ENCODE results near the gene ST6GAL1.
"Not testable (repeated sequence)": the region's sequence is repeated elsewhere in the genome, so short reads cannot be mapped to it uniquely, and the experiment has no call there.

Gene ST6GAL1

GRCh38 chr3:186895406-186895805 lies 34.9 kb upstream of the ST6GAL1 start:
- Histone ChIP-seq H3K4me3 (ENCODE audit: low read length) (no peak overlapping the region), H3K36me3 (ENCODE audit: control insufficient read depth, low read depth, low read length) (no peaks in the 10 kb centered on the region), H3K9me3 (ENCODE audit: control insufficient read depth, low read depth, low read length) (no peaks in the 10 kb centered on the region), H3K4me1 (ENCODE audit: control insufficient read depth, low read depth, low read length) (peaks cover 25% of the 10 kb centered on the region), H3K27me3 (ENCODE audit: control insufficient read depth, insufficient read depth, low read length) (no peaks in the 10 kb centered on the region), H3K9ac (ENCODE audit: low read length) (no peak overlapping the region), H3K27ac (ENCODE audit: low read length) (no peak overlapping the region)

GRCh38 chr3:186896006-186896405 lies 34.3 kb upstream of the ST6GAL1 start:
- no peaks in the 10 kb centered on the region for H3K9me3 ChIP-seq (ENCODE audit: control insufficient read depth, low read depth, low read length)
- H3K4me3 ChIP-seq (ENCODE audit: low read length) = no peak overlapping the region
- no peaks in the 10 kb centered on the region for H3K27me3 ChIP-seq (ENCODE audit: control insufficient read depth, insufficient read depth, low read length)
- no peak overlapping the region for H3K9ac ChIP-seq (ENCODE audit: low read length)
- peaks cover 25% of the 10 kb centered on the region for H3K4me1 ChIP-seq (ENCODE audit: control insufficient read depth, low read depth, low read length)
- H3K27ac ChIP-seq (ENCODE audit: low read length) = no peak overlapping the region
- H3K36me3 ChIP-seq (ENCODE audit: control insufficient read depth, low read depth, low read length) = no peaks in the 10 kb centered on the region

- Histone ChIP-seq H3K9ac (ENCODE audit: low read length) (no peak overlapping the region), H3K36me3 (ENCODE audit: control insufficient read depth, low read depth, low read length) (no peaks in the 10 kb centered on the region), H3K9me3 (ENCODE audit: control insufficient read depth, low read depth, low read length) (no peaks in the 10 kb centered on the region), H3K27me3 (ENCODE audit: control insufficient read depth, insufficient read depth, low read length) (no peaks in the 10 kb centered on the region), H3K4me1 (ENCODE audit: control insufficient read depth, low read depth, low read length) (peaks cover 25% of the 10 kb centered on the region), H3K4me3 (ENCODE audit: low read length) (no peak overlapping the region), H3K27ac (ENCODE audit: low read length) (no peak overlapping the region)
Measured at GRCh38 chr3:186896875-186897274, 33.5 kb upstream of the ST6GAL1 start.

- Histone ChIP-seq H3K4me3 (ENCODE audit: low read length) (no peak overlapping the region), H3K9me3 (ENCODE audit: control insufficient read depth, low read depth, low read length) (no peaks in the 10 kb centered on the region), H3K27ac (ENCODE audit: low read length) (no peak overlapping the region), H3K4me1 (ENCODE audit: control insufficient read depth, low read depth, low read length) (peaks cover 14% of the 10 kb centered on the region), H3K36me3 (ENCODE audit: control insufficient read depth, low read depth, low read length) (no peaks in the 10 kb centered on the region), H3K27me3 (ENCODE audit: control insufficient read depth, insufficient read depth, low read length) (no peaks in the 10 kb centered on the region), H3K9ac (ENCODE audit: low read length) (no peak overlapping the region)
Measured at GRCh38 chr3:186901135-186901734, 29.1 kb upstream of the ST6GAL1 start.

GRCh38 chr3:186902154-186902553 lies 28.2 kb upstream of the ST6GAL1 start:
- Histone ChIP-seq H3K9me3 (ENCODE audit: control insufficient read depth, low read depth, low read length) (no peaks in the 10 kb centered on the region), H3K4me1 (ENCODE audit: control insufficient read depth, low read depth, low read length) (peaks cover 6% of the 10 kb centered on the region), H3K36me3 (ENCODE audit: control insufficient read depth, low read depth, low read length) (no peaks in the 10 kb centered on the region), H3K27me3 (ENCODE audit: control insufficient read depth, insufficient read depth, low read length) (no peaks in the 10 kb centered on the region), H3K9ac (ENCODE audit: low read length) (no peak overlapping the region), H3K4me3 (ENCODE audit: low read length) (no peak overlapping the region), H3K27ac (ENCODE audit: low read length) (no peak overlapping the region)

- Histone ChIP-seq H3K9ac (ENCODE audit: low read length) (no peak overlapping the region), H3K9me3 (ENCODE audit: control insufficient read depth, low read depth, low read length) (no peaks in the 10 kb centered on the region), H3K4me3 (ENCODE audit: low read length) (no peak overlapping the region), H3K36me3 (ENCODE audit: control insufficient read depth, low read depth, low read length) (no peaks in the 10 kb centered on the region), H3K27me3 (ENCODE audit: control insufficient read depth, insufficient read depth, low read length) (no peaks in the 10 kb centered on the region), H3K4me1 (ENCODE audit: control insufficient read depth, low read depth, low read length) (peaks cover under 1% of the 10 kb centered on the region), H3K27ac (ENCODE audit: low read length) (no peak overlapping the region)
Measured at GRCh38 chr3:186902713-186903112, 27.6 kb upstream of the ST6GAL1 start.

- not testable (repeated sequence) for H3K36me3 ChIP-seq (ENCODE audit: control insufficient read depth, low read depth, low read length); H3K27me3 ChIP-seq (ENCODE audit: control insufficient read depth, insufficient read depth, low read length); H3K9me3 ChIP-seq (ENCODE audit: control insufficient read depth, low read depth, low read length); H3K4me1 ChIP-seq (ENCODE audit: control insufficient read depth, low read depth, low read length); H3K27ac ChIP-seq (ENCODE audit: low read length); H3K9ac ChIP-seq (ENCODE audit: low read length); H3K4me3 ChIP-seq (ENCODE audit: low read length)
Measured at GRCh38 chr3:186903676-186904075, 26.6 kb upstream of the ST6GAL1 start.

- not testable (repeated sequence) for H3K4me3 ChIP-seq (ENCODE audit: low read length); H3K9ac ChIP-seq (ENCODE audit: low read length); H3K36me3 ChIP-seq (ENCODE audit: control insufficient read depth, low read depth, low read length); H3K27me3 ChIP-seq (ENCODE audit: control insufficient read depth, insufficient read depth, low read length); H3K27ac ChIP-seq (ENCODE audit: low read length); H3K9me3 ChIP-seq (ENCODE audit: control insufficient read depth, low read depth, low read length); H3K4me1 ChIP-seq (ENCODE audit: control insufficient read depth, low read depth, low read length)
Measured at GRCh38 chr3:186907075-186907474, 23.3 kb upstream of the ST6GAL1 start.

- H3K9me3 ChIP-seq (ENCODE audit: control insufficient read depth, low read depth, low read length) = no peaks in the 10 kb centered on the region
- no peak overlapping the region for H3K9ac ChIP-seq (ENCODE audit: low read length)
- H3K4me1 ChIP-seq (ENCODE audit: control insufficient read depth, low read depth, low read length) = peaks cover 3% of the 10 kb centered on the region
- no peak overlapping the region for H3K4me3 ChIP-seq (ENCODE audit: low read length)
- H3K36me3 ChIP-seq (ENCODE audit: control insufficient read depth, low read depth, low read length) = no peaks in the 10 kb centered on the region
- H3K27me3 ChIP-seq (ENCODE audit: control insufficient read depth, insufficient read depth, low read length) = no peaks in the 10 kb centered on the region
- no peak overlapping the region for H3K27ac ChIP-seq (ENCODE audit: low read length)
Measured at GRCh38 chr3:186909078-186909853, 21.1 kb upstream of the ST6GAL1 start.

- no peak overlapping the region for H3K9ac ChIP-seq (ENCODE audit: low read length)
- no peaks in the 10 kb centered on the region for H3K4me1 ChIP-seq (ENCODE audit: control insufficient read depth, low read depth, low read length)
- H3K36me3 ChIP-seq (ENCODE audit: control insufficient read depth, low read depth, low read length) = no peaks in the 10 kb centered on the region
- H3K27me3 ChIP-seq (ENCODE audit: control insufficient read depth, insufficient read depth, low read length) = no peaks in the 10 kb centered on the region
- H3K27ac ChIP-seq (ENCODE audit: low read length) = no peak overlapping the region
- no peak overlapping the region for H3K4me3 ChIP-seq (ENCODE audit: low read length)
- H3K9me3 ChIP-seq (ENCODE audit: control insufficient read depth, low read depth, low read length) = no peaks in the 10 kb centered on the region
Measured at GRCh38 chr3:186915806-186916796, 14.2 kb upstream of the ST6GAL1 start.

GRCh38 chr3:186917512-186918312 lies 12.6 kb upstream of the ST6GAL1 start:
- Histone ChIP-seq H3K4me1 (ENCODE audit: control insufficient read depth, low read depth, low read length) (no peaks in the 10 kb centered on the region), H3K27me3 (ENCODE audit: control insufficient read depth, insufficient read depth, low read length) (no peaks in the 10 kb centered on the region), H3K9me3 (ENCODE audit: control insufficient read depth, low read depth, low read length) (no peaks in the 10 kb centered on the region), H3K27ac (ENCODE audit: low read length) (no peak overlapping the region), H3K9ac (ENCODE audit: low read length) (no peak overlapping the region), H3K36me3 (ENCODE audit: control insufficient read depth, low read depth, low read length) (no peaks in the 10 kb centered on the region), H3K4me3 (ENCODE audit: low read length) (no peak overlapping the region)
